Endothelial cell of umbilical vein (primary cell): ENCODE measurements around the gene CLEC14A. TPM values are rescaled to one million over a fixed set of nuclear protein-coding genes. Genes with fewer than 3 reads are reported as not detected.
A peak's percentile ranks its signal among the peaks of the same experiment; 100 is the strongest.

Experiments used
- BruUV-seq: library from RNA; stranded (reverse); fragments of 400-500 nt; replicated peaks from 2 replicates; lab custom pipeline; 2021; lab: Mats Ljungman, UMichigan
- CTCF ChIA-PET: fragments of 300-600, 350-600 bp; sonication (Branson Sonifier 250); formaldehyde crosslinking; loops from one replicate; lab custom pipeline; 2021; ENCODE audit warnings: antibody characterized with exemption, inconsistent platforms; lab: Charles Lee
- POLR2A ChIA-PET: fragments of 300-600, 350-600 bp; sonication (Branson Sonifier 250); formaldehyde crosslinking; loops from one replicate; lab custom pipeline; 2021; ENCODE audit warnings: antibody characterized with exemption, inconsistent platforms; lab: Charles Lee
- DNase-seq: peaks from one replicate; pipeline ENCODE4 v3.0.0-alpha.2; 2011; ENCODE audit warnings: low read depth, low spot score
- FAIRE-seq: peaks from 2 replicates; lab custom pipeline; 2011; peaks lifted over from hg19 to GRCh38; lab: Jason Lieb, UNC
- H2AFZ ChIP-seq: 2 replicates; pipeline ENCODE4 v1.6.0; 2012; ENCODE audit warnings: low read depth, low read length, control low read depth, inconsistent platforms
- H3K27ac ChIP-seq: 2 replicates; pipeline ENCODE4 v1.5.1; 2011; ENCODE audit warnings: low read depth, mild to moderate bottlenecking, control low read depth, low read length, moderate library complexity; ENCODE audit not compliant: insufficient read depth
- H3K27me3 ChIP-seq, 2 experiments: 2 replicates each; pipeline versions ENCODE4 v1.6.0 to v1.6.1; 2011; ENCODE audit warnings: low read length in 2 of 2, mixed read lengths in 1 of 2; ENCODE audit not compliant: control insufficient read depth in 2 of 2, insufficient read depth in 2 of 2
- H3K36me3 ChIP-seq, 2 experiments: 2 replicates in 1 of 2; 3 replicates in 1 of 2; pipeline ENCODE4 v1.5.1; 2011; ENCODE audit warnings: low read length in 2 of 2, mild to moderate bottlenecking in 1 of 2, moderate library complexity in 1 of 2; ENCODE audit not compliant: control insufficient read depth in 2 of 2, insufficient read depth in 2 of 2; ENCODE audit errors: extremely low read depth in 1 of 2
- H3K4me1 ChIP-seq: 3 replicates; pipeline ENCODE4 v1.5.1; 2011; ENCODE audit warnings: mild to moderate bottlenecking, low read length; ENCODE audit not compliant: control insufficient read depth, insufficient read depth; ENCODE audit errors: extremely low read depth
- H3K4me2 ChIP-seq: 2 replicates; pipeline ENCODE4 v1.6.1; 2011; ENCODE audit warnings: low read length, control low read depth, mixed read lengths; ENCODE audit not compliant: insufficient read depth
- H3K4me3 ChIP-seq, 3 experiments: fragments of 200-600 bp in 1 of 3; sonication (generic), shearing (Covaris generic) in 1 of 3; replicated peaks in 1 of 3; 2 replicates each; pipeline ENCODE4 v1.5.1; 2011 to 2016; ENCODE audit warnings: control low read depth in 3 of 3, low read length in 3 of 3, mild to moderate bottlenecking in 2 of 3, inconsistent platforms in 1 of 3, low read depth in 1 of 3, moderate library complexity in 1 of 3; ENCODE audit not compliant: insufficient read depth in 1 of 3
- H3K79me2 ChIP-seq: 2 replicates; pipeline ENCODE4 v1.6.0; 2012; ENCODE audit warnings: low read length, inconsistent platforms; ENCODE audit not compliant: control insufficient read depth, insufficient read depth
- H3K9ac ChIP-seq: replicated peaks from 2 replicates; pipeline ENCODE3; 2011; ENCODE audit warnings: low read length, control low read depth; ENCODE audit not compliant: insufficient read depth; ENCODE audit errors: extremely low read depth
- H3K9me1 ChIP-seq: replicated peaks from 3 replicates; pipeline ENCODE4 v1.6.0; 2011; ENCODE audit warnings: mild to moderate bottlenecking, low read length; ENCODE audit not compliant: control insufficient read depth, insufficient read depth; ENCODE audit errors: extremely low read depth
- H3K9me3 ChIP-seq: replicated peaks from 2 replicates; pipeline ENCODE4 v1.5.1; 2012; ENCODE audit warnings: low read length, inconsistent platforms; ENCODE audit not compliant: control insufficient read depth, insufficient read depth
- H4K20me1 ChIP-seq: replicated peaks from 2 replicates; pipeline ENCODE3; 2011; ENCODE audit warnings: mild to moderate bottlenecking, low read length; ENCODE audit not compliant: control insufficient read depth, insufficient read depth; ENCODE audit errors: extremely low read depth
- CTCF ChIP-seq, 2 donors: IDR thresholded peaks; 1 replicate in 1 of 2; 2 replicates in 1 of 2; pipeline ENCODE4 v1.5.1; 2011; ENCODE audit warnings: low read length in 2 of 2, mild to moderate bottlenecking in 2 of 2, moderate library complexity in 2 of 2, control low read depth in 1 of 2, inconsistent platforms in 1 of 2, low read depth in 1 of 2; ENCODE audit not compliant: insufficient read depth in 1 of 2; ENCODE audit errors: extremely low read depth in 1 of 2
- EZH2 ChIP-seq: IDR thresholded peaks from 2 replicates; pipeline ENCODE4 v1.6.1; 2012; ENCODE audit warnings: borderline replicate concordance, low read depth, mild to moderate bottlenecking, moderate library complexity, low read length, inconsistent platforms; ENCODE audit not compliant: severe bottlenecking
- FOS ChIP-seq: IDR thresholded peaks from 2 replicates; pipeline ENCODE4 v1.6.1; 2011; ENCODE audit warnings: mild to moderate bottlenecking, low read length, moderate library complexity, borderline replicate concordance; ENCODE audit not compliant: insufficient read depth
- GATA2 ChIP-seq: IDR thresholded peaks from 2 replicates; pipeline ENCODE4 v1.7.0; 2011; ENCODE audit warnings: low read depth, mild to moderate bottlenecking, moderate library complexity, mixed read lengths, low read length; ENCODE audit not compliant: insufficient read length, insufficient read depth
- JUN ChIP-seq: IDR thresholded peaks from 2 replicates; pipeline ENCODE4 v1.6.1; 2011; ENCODE audit warnings: borderline replicate concordance, low read depth; ENCODE audit not compliant: insufficient read length, insufficient read depth
- MAX ChIP-seq: IDR thresholded peaks from 2 replicates; pipeline ENCODE4 v1.6.1; 2011; ENCODE audit not compliant: insufficient read depth, insufficient read length
- MYC ChIP-seq: IDR thresholded peaks from one replicate; pipeline ENCODE4 v1.6.1; 2011; ENCODE audit warnings: mild to moderate bottlenecking, low read depth, low read length
- POLR2A ChIP-seq: IDR thresholded peaks from 2 replicates; pipeline ENCODE4 v1.6.1; 2012; ENCODE audit warnings: low read depth, mild to moderate bottlenecking, control low read depth, low read length
- POLR2AphosphoS5 ChIP-seq: IDR thresholded peaks from 2 replicates; pipeline ENCODE4 v1.6.1; 2012; ENCODE audit warnings: low read depth, mild to moderate bottlenecking, control low read depth, low read length, moderate library complexity; ENCODE audit not compliant: insufficient read depth
- dilution Hi-C: fragments of 300-500 bp; cut with MboI; formaldehyde crosslinking; loops from one replicate; pipeline ENCODE4 v1.15.0; 2019; ENCODE audit warnings: low sequenced_read_pairs; ENCODE audit not compliant: extremely low pct_ligation_motif_present
- intact Hi-C: fragments of 100-400 bp; cut with micrococcal nuclease; formaldehyde crosslinking; loops from one replicate; pipeline ENCODE4 v1.10.0; 2022
- polyA plus RNA-seq, 4 experiments: library from polyadenylated mRNA; depleted of rRNA in 3 of 4; stranded (reverse) in 3 of 4; unstranded in 1 of 4; fragments of >200 nt; gene quantifications; 2 replicates each; pipeline versions ENCODE4 v1.2.1 to v1.2.3, GENCODE V29; 2011 to 2012; ENCODE audit warnings: missing spikeins in 1 of 4
- total RNA-seq: library from RNA; stranded (reverse); gene quantifications from 2 replicates; pipeline ENCODE4 v1.2.3, GENCODE V29; 2021

Gene CLEC14A
- total and polyA plus RNA-seq, 2 donors (not counting 3 experiments of a cell fraction or from before 2014, with no cell fraction given): 396 to 562 TPM

- no peaks in the 10 kb centered on the region for H3K36me3 ChIP-seq
- ChIA-PET POLR2A (no interaction called here), CTCF (interaction anchor here (1.9 kb wide), 1 partner anchor 21 kb away, joined by 9 read pairs; the partner anchor contains the start of gene CLEC14A)
- no peaks in the 10 kb centered on the region for H4K20me1 ChIP-seq
- no peak for FAIRE-seq
- TF ChIP-seq CTCF (IDR thresholded peaks at IDR 0.05; ENCODE audit: extremely low read depth in 1 of 2, insufficient read depth in 1 of 2, low read depth in 1 of 2, low read length in 2 of 2) (no peak), MAX (no peak), GATA2 (no peak), EZH2 (no peak)
- DNase-seq: peak; percentile 86
- H3K79me2 ChIP-seq: no peaks in the 10 kb centered on the region
- H2AFZ ChIP-seq: no peak overlapping the region
- peak overlapping the region; percentile 46 for H3K4me2 ChIP-seq
- H3K27me3 ChIP-seq: no peaks in the 10 kb centered on the region
- H3K9me1 ChIP-seq: peaks cover 2% of the 10 kb centered on the region
- no peak overlapping the region for H3K9ac ChIP-seq
- no peaks in the 10 kb centered on the region for H3K9me3 ChIP-seq
- peaks cover 17% of the 10 kb centered on the region for H3K4me1 ChIP-seq
- intact Hi-C loops (no loop called here), dilution Hi-C loops (no loop called here)
- no TSS peak for BruUV-seq
- H3K27ac ChIP-seq: no peak overlapping the region
- H3K4me3 ChIP-seq: no peak overlapping the region
Observed at GRCh38 chr14:38278035-38278434, 22.1 kb upstream of the CLEC14A start.

GRCh38 chr14:38262844-38263243 is 7.0 kb upstream of the CLEC14A start:
- no peak for DNase-seq
- FAIRE-seq: no peak
- Histone ChIP-seq H3K9me1 (no peaks in the 10 kb centered on the region), H3K79me2 (no peaks in the 10 kb centered on the region), H3K9me3 (no peaks in the 10 kb centered on the region), H3K4me2 (no peak overlapping the region), H3K27me3 (no peaks in the 10 kb centered on the region), H3K27ac (no peak overlapping the region), H4K20me1 (no peaks in the 10 kb centered on the region), H3K9ac (no peak overlapping the region), H3K4me3 (no peak overlapping the region), H3K36me3 (no peaks in the 10 kb centered on the region), H3K4me1 (peaks cover 8% of the 10 kb centered on the region), H2AFZ (no peak overlapping the region)
- ChIA-PET CTCF (interaction anchor here (0.8 to 2.4 kb wide), 3 partner anchors 13 to 102 kb away, joined by 3 to 6 read pairs (median 3); no protein-coding TSS in a partner anchor), POLR2A (no interaction called here)
- dilution Hi-C loops: no loop called here
- intact Hi-C loops: no loop called here
- TF ChIP-seq EZH2: no peak
- no peak for TF ChIP-seq POLR2AphosphoS5
- no peak for TF ChIP-seq MAX
- no peak for TF ChIP-seq FOS
- no peak for TF ChIP-seq GATA2
- no peak for TF ChIP-seq MYC
- no peak for TF ChIP-seq CTCF (IDR thresholded peaks at IDR 0.05; ENCODE audit: extremely low read depth in 1 of 2, insufficient read depth in 1 of 2, low read depth in 1 of 2, low read length in 2 of 2)
- TF ChIP-seq JUN: no peak
- TF ChIP-seq POLR2A: no peak
- no TSS peak for BruUV-seq
